GM10266 (cell line): Measurements from ENCODE around the gene NAPA.

ENCODE experiments used
- DNase-seq: peaks from one replicate; pipeline ENCODE4 v3.0.0; 2012; ENCODE audit errors: extremely low spot score
- TF ChIP-seq, protein P1 (sequence below): IDR thresholded peaks from 2 replicates; pipeline ENCODE4 v1.5.1; 2012; ENCODE audit warnings: mild to moderate bottlenecking, low read depth; ENCODE audit not compliant: control insufficient read depth, insufficient read depth; ENCODE audit errors: missing control alignments

NAPA gene

DNA sequence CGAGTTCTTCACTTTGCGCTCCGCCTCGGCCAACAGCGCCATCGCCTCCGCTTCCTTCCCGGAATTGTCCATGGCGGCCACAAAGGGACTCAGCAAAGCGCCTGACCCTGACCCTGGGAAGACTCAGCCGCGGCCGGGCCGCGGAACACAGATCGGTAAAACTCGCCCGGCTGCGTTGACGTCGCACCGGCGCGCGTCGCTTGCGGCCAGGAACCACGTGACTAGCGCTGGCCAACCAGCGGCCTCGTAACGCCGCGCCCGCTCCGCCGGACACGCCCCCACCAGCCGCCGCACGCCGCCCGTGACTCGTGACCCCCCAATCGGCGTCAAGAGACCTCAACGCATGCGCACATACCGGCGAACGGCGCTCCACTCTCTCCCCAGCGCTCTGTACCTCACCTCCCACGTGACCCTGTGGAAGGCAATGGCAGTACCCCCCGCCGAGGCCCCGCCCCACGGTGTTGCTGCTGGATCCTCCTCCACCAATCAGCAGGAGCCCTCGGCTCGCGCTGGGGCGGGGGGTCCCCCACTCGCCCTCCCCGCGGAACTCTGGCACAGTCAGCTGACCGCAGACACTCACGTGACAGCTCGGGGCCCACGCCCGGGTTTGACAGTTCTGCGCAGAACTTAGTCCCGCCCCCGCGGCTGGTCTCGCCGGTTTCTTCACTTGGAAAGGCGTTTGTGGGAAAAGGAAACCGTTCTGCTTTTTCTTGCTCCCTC lies at the start of gene NAPA:
TSS of gene NAPA (minus strand) at position 195 of the 720 bp plus-strand sequence. CDS start at position 72, 123 bp downstream.
- peak; percentile 98 for DNase-seq
- TF ChIP-seq, protein P1, sequence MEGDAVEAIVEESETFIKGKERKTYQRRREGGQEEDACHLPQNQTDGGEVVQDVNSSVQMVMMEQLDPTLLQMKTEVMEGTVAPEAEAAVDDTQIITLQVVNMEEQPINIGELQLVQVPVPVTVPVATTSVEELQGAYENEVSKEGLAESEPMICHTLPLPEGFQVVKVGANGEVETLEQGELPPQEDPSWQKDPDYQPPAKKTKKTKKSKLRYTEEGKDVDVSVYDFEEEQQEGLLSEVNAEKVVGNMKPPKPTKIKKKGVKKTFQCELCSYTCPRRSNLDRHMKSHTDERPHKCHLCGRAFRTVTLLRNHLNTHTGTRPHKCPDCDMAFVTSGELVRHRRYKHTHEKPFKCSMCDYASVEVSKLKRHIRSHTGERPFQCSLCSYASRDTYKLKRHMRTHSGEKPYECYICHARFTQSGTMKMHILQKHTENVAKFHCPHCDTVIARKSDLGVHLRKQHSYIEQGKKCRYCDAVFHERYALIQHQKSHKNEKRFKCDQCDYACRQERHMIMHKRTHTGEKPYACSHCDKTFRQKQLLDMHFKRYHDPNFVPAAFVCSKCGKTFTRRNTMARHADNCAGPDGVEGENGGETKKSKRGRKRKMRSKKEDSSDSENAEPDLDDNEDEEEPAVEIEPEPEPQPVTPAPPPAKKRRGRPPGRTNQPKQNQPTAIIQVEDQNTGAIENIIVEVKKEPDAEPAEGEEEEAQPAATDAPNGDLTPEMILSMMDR = no peak

DNA sequence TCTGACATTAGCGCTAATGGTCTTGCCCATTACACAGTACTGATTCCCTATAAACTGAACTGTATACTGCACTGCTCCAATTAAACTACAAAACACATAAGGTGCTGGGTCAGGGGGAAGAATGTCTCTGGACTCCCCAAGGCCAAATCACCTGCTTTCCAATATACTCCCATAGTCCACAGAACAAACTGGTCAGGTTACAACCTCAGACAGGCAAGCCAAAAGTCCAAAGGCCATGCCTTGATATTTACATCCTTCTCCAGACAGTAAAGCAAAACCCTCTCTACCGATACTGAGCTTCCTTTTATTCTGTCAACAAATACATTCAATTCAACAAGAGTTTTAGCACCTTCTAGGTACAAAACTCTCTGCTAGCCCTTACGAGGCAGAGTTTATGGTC lies 49.2 kb upstream of the NAPA start:
- no peak for DNase-seq
- TF ChIP-seq, protein P1 = no peak

DNA sequence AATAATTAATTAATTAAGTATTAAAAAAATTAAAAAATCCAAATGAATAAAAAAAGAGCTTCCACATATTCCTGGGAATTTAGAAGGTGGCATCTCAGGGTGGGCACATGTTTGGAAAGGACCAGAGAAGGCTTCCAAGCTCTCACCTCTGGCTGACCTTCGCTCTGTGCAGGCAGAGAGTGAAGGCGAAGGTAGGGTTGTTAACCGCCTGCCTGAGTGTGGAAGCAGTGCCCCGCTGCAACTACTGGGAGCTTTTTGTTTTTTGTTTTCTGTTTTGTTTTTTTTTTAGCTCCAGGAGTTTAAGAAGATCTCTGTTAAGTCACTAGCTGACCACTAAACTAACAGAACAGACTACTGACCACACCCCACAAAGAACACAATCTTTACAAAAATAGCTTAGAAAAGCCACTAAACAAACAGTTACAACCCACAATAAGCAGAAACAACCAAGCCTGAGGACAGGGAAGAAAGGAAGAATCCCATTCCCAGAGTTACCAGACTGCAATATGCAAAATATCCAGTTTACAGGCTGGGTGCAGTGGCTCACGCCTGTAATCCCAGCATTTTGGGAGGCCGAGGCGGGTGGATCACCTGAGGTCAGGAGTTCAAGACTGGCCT lies 46.7 kb upstream of the NAPA start:
- no peak for DNase-seq
- TF ChIP-seq, protein P1 = no peak

DNA sequence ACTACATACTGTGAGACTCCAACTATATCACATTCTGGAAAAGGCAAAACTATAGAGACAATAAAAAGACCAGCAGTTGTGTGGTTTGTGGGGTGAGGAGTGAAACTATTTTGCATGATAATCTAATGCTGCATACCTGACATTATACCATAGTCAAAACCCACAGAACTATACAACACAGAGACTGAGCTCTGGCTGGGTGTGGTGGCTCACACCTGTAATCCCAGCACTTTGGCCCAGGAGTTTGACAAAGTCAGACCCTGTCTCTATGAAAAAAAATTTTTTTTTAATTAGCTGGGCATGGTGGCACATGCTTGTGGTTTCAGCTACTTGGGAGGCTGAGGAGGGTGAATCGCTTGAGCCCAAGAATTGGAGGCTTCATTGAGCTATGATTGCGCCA lies 46.1 kb upstream of the NAPA start:
- TF ChIP-seq, protein P1 = no peak
- DNase-seq = no peak

DNA sequence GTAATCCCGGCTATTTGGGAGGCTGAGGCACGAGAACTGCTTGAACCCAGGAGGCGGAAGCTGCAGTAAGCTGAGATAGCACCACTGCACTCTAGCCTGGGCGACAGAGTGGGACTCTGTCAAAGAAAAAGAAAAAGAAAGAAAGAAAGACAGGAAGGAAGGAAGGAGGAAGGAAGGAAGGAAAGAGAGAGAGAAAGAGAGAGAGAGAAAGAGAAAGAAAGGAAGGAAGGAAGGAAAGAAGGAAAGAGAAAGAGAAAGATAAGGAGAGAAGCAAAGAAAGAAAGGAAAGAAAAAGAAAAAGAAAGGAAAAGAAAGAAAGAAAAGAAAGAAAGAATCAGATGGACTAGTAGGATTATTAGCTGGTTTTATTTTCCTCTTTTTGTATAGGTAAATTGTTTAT lies 35.3 kb upstream of the NAPA start:
- TF ChIP-seq, protein P1 = no peak
- no peak for DNase-seq

DNA sequence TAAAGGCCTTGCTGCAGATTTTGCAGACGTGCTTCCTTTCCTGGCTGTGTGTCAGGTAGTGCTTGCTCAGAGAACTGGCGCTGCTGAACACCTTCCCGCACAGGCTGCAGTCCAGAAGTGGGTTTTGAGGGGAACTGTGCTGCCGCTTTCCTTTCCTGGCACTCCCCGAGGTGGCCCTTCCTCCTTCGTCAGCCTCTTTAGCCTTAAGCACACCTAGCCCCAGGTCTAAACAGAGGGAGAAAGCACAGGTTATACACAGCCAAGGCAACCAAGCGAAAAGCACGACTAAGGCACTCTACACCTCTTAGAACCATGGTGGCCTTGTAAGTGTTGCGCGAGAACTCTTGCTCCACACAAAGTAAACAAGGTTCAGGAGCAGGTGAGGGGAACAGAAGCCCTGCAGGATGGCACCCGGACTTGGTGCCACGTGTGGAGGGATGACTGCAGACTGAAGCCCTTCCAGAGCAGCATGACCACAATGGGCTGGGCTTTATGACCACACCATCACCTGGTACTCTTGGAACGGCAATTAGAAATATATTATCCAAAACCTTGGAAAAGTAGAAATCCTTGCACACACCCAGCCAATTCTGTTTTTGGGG lies 34.5 kb upstream of the NAPA start:
- no peak for DNase-seq
- TF ChIP-seq, protein P1 = no peak

DNA sequence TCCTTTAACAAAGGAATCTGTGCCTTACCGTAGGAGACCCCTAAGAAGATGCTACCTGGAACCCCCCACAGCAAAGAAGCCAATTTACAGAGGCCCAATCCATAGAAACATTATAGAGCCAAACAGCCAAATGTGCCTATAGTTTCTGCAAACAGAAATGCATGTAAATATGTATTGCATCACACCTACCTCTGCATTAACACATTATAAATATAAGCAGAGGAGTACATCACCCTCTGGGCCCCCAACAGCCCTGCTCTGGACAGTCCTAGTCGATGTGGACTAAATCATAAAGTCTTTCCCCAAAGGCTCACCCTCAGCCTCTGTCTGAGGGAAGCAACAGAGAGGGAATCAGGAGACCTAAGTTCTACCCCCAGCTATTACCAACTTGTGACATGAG lies 32.3 kb upstream of the NAPA start:
- TF ChIP-seq, protein P1 = no peak
- no peak for DNase-seq
